ENCODE measurements around the gene MAN2A2.
"Not testable (repeated sequence)": the region's sequence is repeated elsewhere in the genome, so short reads cannot be mapped to it uniquely, and the experiment has no call there.

Gene MAN2A2

GRCh38 chr15:90922712-90923322 lies 19.7 kb downstream of the MAN2A2 start:
- not testable (repeated sequence) for H3K14ac ChIP-seq (ENCODE audit: low read length in 2 of 2); H3K4ac ChIP-seq (ENCODE audit: low read depth in 1 of 2, low read length in 2 of 2); H4K91ac ChIP-seq (ENCODE audit: low read length); H2BK12ac ChIP-seq (ENCODE audit: low read length in 2 of 2); DNase-seq; H2BK120ac ChIP-seq (ENCODE audit: low read depth, low read length); H2BK15ac ChIP-seq (ENCODE audit: low read depth, poor library complexity, severe bottlenecking); H3K4me3 ChIP-seq (ENCODE audit: insufficient read depth in 1 of 2, low read depth in 1 of 2, low read length in 2 of 2); H3K79me1 ChIP-seq (replicated peaks; ENCODE audit: low read length, poor library complexity, severe bottlenecking); H2AK5ac ChIP-seq (ENCODE audit: low read length, severe bottlenecking); H3K4me2 ChIP-seq (ENCODE audit: low read length, poor library complexity, severe bottlenecking); H3K9ac ChIP-seq (ENCODE audit: low read length); H3K18ac ChIP-seq (ENCODE audit: low read depth in 1 of 2, low read length in 2 of 2); H2AFZ ChIP-seq (ENCODE audit: low read depth, low read length); H3K4me1 ChIP-seq (ENCODE audit: control insufficient read depth, insufficient read depth, low read depth, low read length); H3K27me3 ChIP-seq (ENCODE audit: control insufficient read depth in 1 of 2, insufficient read depth in 1 of 2, low read length in 2 of 2); H3K23ac ChIP-seq (ENCODE audit: low read length in 2 of 2); H3K9me3 ChIP-seq (ENCODE audit: control insufficient read depth, low read length); H4K8ac ChIP-seq (ENCODE audit: low read length); H2BK5ac ChIP-seq (ENCODE audit: low read depth, low read length, poor library complexity, severe bottlenecking); H3K27ac ChIP-seq (ENCODE audit: low read length, poor library complexity, severe bottlenecking)
- WGBS = 90% methylated on average over 5 of the region's 7 CpGs
- H3K36me3 ChIP-seq (ENCODE audit: control insufficient read depth in 1 of 2, insufficient read depth in 2 of 2, low read depth in 1 of 2, low read length in 2 of 2) = peaks cover 27 to 35% of the 10 kb centered on the region in 2 experiments

- Histone ChIP-seq H3K9ac (ENCODE audit: low read length) (no peak overlapping the region), H3K23ac (ENCODE audit: low read length in 2 of 2) (no peak overlapping the region)
- 92% methylated on average over 4 of the region's 5 CpGs for WGBS
These were observed 21.3 kb downstream of the MAN2A2 start for GRCh38 chr15:90924375-90924774.

DNA sequence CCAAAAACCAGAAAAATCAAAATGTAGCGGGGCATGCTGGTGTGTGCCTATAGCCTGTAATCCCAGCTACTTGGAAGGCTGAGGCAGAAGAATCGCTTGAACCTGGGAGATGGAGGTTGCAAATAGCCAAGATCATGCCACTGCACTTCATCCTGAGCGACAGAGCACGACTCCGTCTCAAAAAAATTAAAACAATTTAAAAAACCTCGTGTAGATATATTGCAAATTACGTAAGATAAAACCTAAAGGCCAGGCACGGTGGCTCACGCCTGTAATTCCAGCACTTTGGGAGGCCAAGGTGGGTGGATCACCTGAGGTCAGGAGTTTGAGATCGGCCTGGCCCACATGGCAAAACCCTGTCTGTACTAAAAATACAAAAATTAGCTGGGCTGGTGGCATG lies 23.7 kb downstream of the MAN2A2 start:
- H2BK15ac ChIP-seq (ENCODE audit: low read depth, poor library complexity, severe bottlenecking); H3K79me1 ChIP-seq (replicated peaks; ENCODE audit: low read length, poor library complexity, severe bottlenecking); H3K4me3 ChIP-seq (ENCODE audit: insufficient read depth in 1 of 2, low read depth in 1 of 2, low read length in 2 of 2); H3K4me2 ChIP-seq (ENCODE audit: low read length, poor library complexity, severe bottlenecking); DNase-seq; H3K9ac ChIP-seq (ENCODE audit: low read length); H3K36me3 ChIP-seq (ENCODE audit: control insufficient read depth in 1 of 2, insufficient read depth in 2 of 2, low read depth in 1 of 2, low read length in 2 of 2); H2BK12ac ChIP-seq (ENCODE audit: low read length in 2 of 2); H2BK5ac ChIP-seq (ENCODE audit: low read depth, low read length, poor library complexity, severe bottlenecking); H3K4ac ChIP-seq (ENCODE audit: low read depth in 1 of 2, low read length in 2 of 2); H3K23ac ChIP-seq (ENCODE audit: low read length in 2 of 2); H2AK5ac ChIP-seq (ENCODE audit: low read length, severe bottlenecking); H2AFZ ChIP-seq (ENCODE audit: low read depth, low read length); H3K4me1 ChIP-seq (ENCODE audit: control insufficient read depth, insufficient read depth, low read depth, low read length); H4K8ac ChIP-seq (ENCODE audit: low read length); H3K27ac ChIP-seq (ENCODE audit: low read length, poor library complexity, severe bottlenecking); H3K9me3 ChIP-seq (ENCODE audit: control insufficient read depth, low read length); H4K91ac ChIP-seq (ENCODE audit: low read length); H3K18ac ChIP-seq (ENCODE audit: low read depth in 1 of 2, low read length in 2 of 2); H3K27me3 ChIP-seq (ENCODE audit: control insufficient read depth in 1 of 2, insufficient read depth in 1 of 2, low read length in 2 of 2); H3K14ac ChIP-seq (ENCODE audit: low read length in 2 of 2); H2BK120ac ChIP-seq (ENCODE audit: low read depth, low read length): not testable (repeated sequence)
- 93% methylated on average over 10 of the region's 10 CpGs for WGBS

More at GRCh38 chr15:90924375-90924774, 21.3 kb downstream of the MAN2A2 start:
- Histone ChIP-seq H3K4me3 (ENCODE audit: insufficient read depth in 1 of 2, low read depth in 1 of 2, low read length in 2 of 2) (no peak overlapping the region), H3K27me3 (ENCODE audit: control insufficient read depth in 1 of 2, insufficient read depth in 1 of 2, low read length in 2 of 2) (no peaks in the 10 kb centered on the region), H2BK12ac (ENCODE audit: low read length in 2 of 2) (no peak overlapping the region), H3K4ac (ENCODE audit: low read depth in 1 of 2, low read length in 2 of 2) (no peak overlapping the region), H2BK5ac (ENCODE audit: low read depth, low read length, poor library complexity, severe bottlenecking) (no peak overlapping the region), H3K27ac (ENCODE audit: low read length, poor library complexity, severe bottlenecking) (no peak overlapping the region), H3K79me1 (replicated peaks; ENCODE audit: low read length, poor library complexity, severe bottlenecking) (no peaks in the 10 kb centered on the region), H4K8ac (ENCODE audit: low read length) (no peak overlapping the region), H2AFZ (ENCODE audit: low read depth, low read length) (no peak overlapping the region), H3K14ac (ENCODE audit: low read length in 2 of 2) (no peak overlapping the region), H3K36me3 (ENCODE audit: control insufficient read depth in 1 of 2, insufficient read depth in 2 of 2, low read depth in 1 of 2, low read length in 2 of 2) (peaks cover 13 to 20% of the 10 kb centered on the region in 2 experiments), H3K4me2 (ENCODE audit: low read length, poor library complexity, severe bottlenecking) (no peak overlapping the region), H2AK5ac (ENCODE audit: low read length, severe bottlenecking) (no peak overlapping the region), H3K4me1 (ENCODE audit: control insufficient read depth, insufficient read depth, low read depth, low read length) (no peaks in the 10 kb centered on the region), H2BK15ac (ENCODE audit: low read depth, poor library complexity, severe bottlenecking) (no peak overlapping the region), H2BK120ac (ENCODE audit: low read depth, low read length) (no peak overlapping the region), H4K91ac (ENCODE audit: low read length) (no peak overlapping the region), H3K18ac (ENCODE audit: low read depth in 1 of 2, low read length in 2 of 2) (no peak overlapping the region), H3K9me3 (ENCODE audit: control insufficient read depth, low read length) (no peaks in the 10 kb centered on the region)
- no peak for DNase-seq

DNA sequence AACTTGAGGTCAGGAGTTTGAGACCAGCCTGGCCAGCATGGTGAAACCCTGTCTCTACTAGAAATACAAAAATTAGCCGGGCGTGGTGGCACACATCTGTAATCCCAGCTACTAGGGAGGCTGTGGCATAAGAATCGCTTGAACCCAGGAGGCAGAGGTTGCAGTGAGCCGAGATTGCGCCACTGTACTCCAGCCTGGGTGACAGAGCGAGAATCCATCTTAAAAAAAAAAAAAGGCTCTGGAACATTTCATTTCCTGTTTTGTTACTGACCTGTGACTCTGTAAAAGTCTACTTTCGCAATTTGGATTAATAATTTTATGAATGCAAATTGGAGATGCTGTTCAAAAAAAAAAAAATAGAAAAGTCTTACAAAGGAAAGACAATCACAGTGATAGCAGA lies 25.0 kb downstream of the MAN2A2 start:
- not testable (repeated sequence) for H3K4me2 ChIP-seq (ENCODE audit: low read length, poor library complexity, severe bottlenecking); H2BK15ac ChIP-seq (ENCODE audit: low read depth, poor library complexity, severe bottlenecking); H2AK5ac ChIP-seq (ENCODE audit: low read length, severe bottlenecking); H2BK5ac ChIP-seq (ENCODE audit: low read depth, low read length, poor library complexity, severe bottlenecking); H3K9me3 ChIP-seq (ENCODE audit: control insufficient read depth, low read length); H3K14ac ChIP-seq (ENCODE audit: low read length in 2 of 2); H3K79me1 ChIP-seq (replicated peaks; ENCODE audit: low read length, poor library complexity, severe bottlenecking); H3K4me3 ChIP-seq (ENCODE audit: insufficient read depth in 1 of 2, low read depth in 1 of 2, low read length in 2 of 2); H4K91ac ChIP-seq (ENCODE audit: low read length); H2AFZ ChIP-seq (ENCODE audit: low read depth, low read length); H3K27ac ChIP-seq (ENCODE audit: low read length, poor library complexity, severe bottlenecking); H3K18ac ChIP-seq (ENCODE audit: low read depth in 1 of 2, low read length in 2 of 2); DNase-seq; H3K4ac ChIP-seq (ENCODE audit: low read depth in 1 of 2, low read length in 2 of 2); H3K27me3 ChIP-seq (ENCODE audit: control insufficient read depth in 1 of 2, insufficient read depth in 1 of 2, low read length in 2 of 2); H2BK120ac ChIP-seq (ENCODE audit: low read depth, low read length); H4K8ac ChIP-seq (ENCODE audit: low read length); H2BK12ac ChIP-seq (ENCODE audit: low read length in 2 of 2); H3K23ac ChIP-seq (ENCODE audit: low read length in 2 of 2); H3K9ac ChIP-seq (ENCODE audit: low read length); H3K4me1 ChIP-seq (ENCODE audit: control insufficient read depth, insufficient read depth, low read depth, low read length); H3K36me3 ChIP-seq (ENCODE audit: control insufficient read depth in 1 of 2, insufficient read depth in 2 of 2, low read depth in 1 of 2, low read length in 2 of 2)
- WGBS = 98% methylated on average over 6 of the region's 7 CpGs

All from mesenchymal stem cell (in vitro differentiated cells and primary cell).